GM23338 (cell line): ENCODE measurements around the gene GUCD1.

Experiments
- CREB1 ChIP-seq: fragments of 250-450 bp; sonication (Bioruptor Pico); IDR thresholded peaks from 2 replicates; pipeline ENCODE4 v1.5.0; 2020; ENCODE audit warnings: low read depth, mild to moderate bottlenecking, moderate library complexity
- EZH2 ChIP-seq: fragments of 200-600 bp; sonication (generic); IDR thresholded peaks from one replicate; pipeline ENCODE4 v1.8.0; 2017; ENCODE audit warnings: antibody characterized with exemption, mild to moderate bottlenecking, low read depth; ENCODE audit not compliant: unreplicated experiment
- EZH2phosphoT487 ChIP-seq: fragments of 200-600 bp; sonication (generic); IDR thresholded peaks from one replicate; pipeline ENCODE4 v1.8.1; 2018; ENCODE audit warnings: antibody characterized with exemption; ENCODE audit not compliant: unreplicated experiment
- JUNB ChIP-seq: IDR thresholded peaks from one replicate; pipeline ENCODE4 v1.6.1; 2016; ENCODE audit warnings: antibody characterized with exemption; ENCODE audit not compliant: unreplicated experiment
- POLR2AphosphoS5 ChIP-seq: IDR thresholded peaks from 2 replicates; pipeline ENCODE4 v1.6.1; 2016; ENCODE audit warnings: antibody characterized with exemption, low read depth
- STAT1 ChIP-seq: IDR thresholded peaks from one replicate; pipeline ENCODE4 v1.6.1; 2016; ENCODE audit warnings: antibody characterized with exemption; ENCODE audit not compliant: unreplicated experiment
- TF ChIP-seq, protein P1 (sequence below), 2 experiments: fragments of 200-600 bp in 1 of 2; sonication (generic) in 1 of 2; conservative IDR thresholded peaks; 2 replicates each; pipeline versions ENCODE4 v1.5.1 to v1.6.1; 2016 to 2017; ENCODE audit warnings: antibody characterized with exemption in 2 of 2, low read depth in 2 of 2, mild to moderate bottlenecking in 2 of 2, moderate library complexity in 1 of 2
- TF ChIP-seq, protein P2 (sequence below): IDR thresholded peaks from 2 replicates; pipeline ENCODE4 v1.6.1; 2016; ENCODE audit warnings: antibody characterized with exemption
- TF ChIP-seq, protein P3 (sequence below): IDR thresholded peaks from one replicate; pipeline ENCODE4 v1.6.1; 2018; ENCODE audit warnings: antibody characterized with exemption; ENCODE audit not compliant: unreplicated experiment

DNA sequence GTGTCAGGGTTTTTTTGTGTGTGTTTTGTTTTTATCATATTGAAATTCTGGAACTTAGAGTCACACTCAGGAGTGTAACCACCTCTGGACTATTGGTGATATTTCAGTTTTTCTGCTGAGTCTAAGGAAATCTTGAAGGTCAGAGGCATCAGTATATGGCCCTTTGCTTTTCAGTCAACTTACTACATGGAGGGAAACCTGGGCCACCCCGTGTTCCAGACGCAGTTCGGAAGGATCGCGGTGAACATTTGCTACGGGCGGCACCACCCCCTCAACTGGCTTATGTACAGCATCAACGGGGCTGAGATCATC lies 40.0 kb downstream of the GUCD1 start:
- TF ChIP-seq, protein P1, sequence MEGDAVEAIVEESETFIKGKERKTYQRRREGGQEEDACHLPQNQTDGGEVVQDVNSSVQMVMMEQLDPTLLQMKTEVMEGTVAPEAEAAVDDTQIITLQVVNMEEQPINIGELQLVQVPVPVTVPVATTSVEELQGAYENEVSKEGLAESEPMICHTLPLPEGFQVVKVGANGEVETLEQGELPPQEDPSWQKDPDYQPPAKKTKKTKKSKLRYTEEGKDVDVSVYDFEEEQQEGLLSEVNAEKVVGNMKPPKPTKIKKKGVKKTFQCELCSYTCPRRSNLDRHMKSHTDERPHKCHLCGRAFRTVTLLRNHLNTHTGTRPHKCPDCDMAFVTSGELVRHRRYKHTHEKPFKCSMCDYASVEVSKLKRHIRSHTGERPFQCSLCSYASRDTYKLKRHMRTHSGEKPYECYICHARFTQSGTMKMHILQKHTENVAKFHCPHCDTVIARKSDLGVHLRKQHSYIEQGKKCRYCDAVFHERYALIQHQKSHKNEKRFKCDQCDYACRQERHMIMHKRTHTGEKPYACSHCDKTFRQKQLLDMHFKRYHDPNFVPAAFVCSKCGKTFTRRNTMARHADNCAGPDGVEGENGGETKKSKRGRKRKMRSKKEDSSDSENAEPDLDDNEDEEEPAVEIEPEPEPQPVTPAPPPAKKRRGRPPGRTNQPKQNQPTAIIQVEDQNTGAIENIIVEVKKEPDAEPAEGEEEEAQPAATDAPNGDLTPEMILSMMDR (conservative IDR thresholded peaks at IDR 0.05; ENCODE audit: low read depth in 2 of 2): no peak
- TF ChIP-seq EZH2phosphoT487 (no peak), EZH2 (no peak), POLR2AphosphoS5 (no peak), JUNB (no peak), STAT1 (no peak), CREB1 (CRISPR knock-in tag) (no peak)
- TF ChIP-seq, protein P2, sequence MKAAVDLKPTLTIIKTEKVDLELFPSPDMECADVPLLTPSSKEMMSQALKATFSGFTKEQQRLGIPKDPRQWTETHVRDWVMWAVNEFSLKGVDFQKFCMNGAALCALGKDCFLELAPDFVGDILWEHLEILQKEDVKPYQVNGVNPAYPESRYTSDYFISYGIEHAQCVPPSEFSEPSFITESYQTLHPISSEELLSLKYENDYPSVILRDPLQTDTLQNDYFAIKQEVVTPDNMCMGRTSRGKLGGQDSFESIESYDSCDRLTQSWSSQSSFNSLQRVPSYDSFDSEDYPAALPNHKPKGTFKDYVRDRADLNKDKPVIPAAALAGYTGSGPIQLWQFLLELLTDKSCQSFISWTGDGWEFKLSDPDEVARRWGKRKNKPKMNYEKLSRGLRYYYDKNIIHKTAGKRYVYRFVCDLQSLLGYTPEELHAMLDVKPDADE: no peak
- TF ChIP-seq, protein P3, sequence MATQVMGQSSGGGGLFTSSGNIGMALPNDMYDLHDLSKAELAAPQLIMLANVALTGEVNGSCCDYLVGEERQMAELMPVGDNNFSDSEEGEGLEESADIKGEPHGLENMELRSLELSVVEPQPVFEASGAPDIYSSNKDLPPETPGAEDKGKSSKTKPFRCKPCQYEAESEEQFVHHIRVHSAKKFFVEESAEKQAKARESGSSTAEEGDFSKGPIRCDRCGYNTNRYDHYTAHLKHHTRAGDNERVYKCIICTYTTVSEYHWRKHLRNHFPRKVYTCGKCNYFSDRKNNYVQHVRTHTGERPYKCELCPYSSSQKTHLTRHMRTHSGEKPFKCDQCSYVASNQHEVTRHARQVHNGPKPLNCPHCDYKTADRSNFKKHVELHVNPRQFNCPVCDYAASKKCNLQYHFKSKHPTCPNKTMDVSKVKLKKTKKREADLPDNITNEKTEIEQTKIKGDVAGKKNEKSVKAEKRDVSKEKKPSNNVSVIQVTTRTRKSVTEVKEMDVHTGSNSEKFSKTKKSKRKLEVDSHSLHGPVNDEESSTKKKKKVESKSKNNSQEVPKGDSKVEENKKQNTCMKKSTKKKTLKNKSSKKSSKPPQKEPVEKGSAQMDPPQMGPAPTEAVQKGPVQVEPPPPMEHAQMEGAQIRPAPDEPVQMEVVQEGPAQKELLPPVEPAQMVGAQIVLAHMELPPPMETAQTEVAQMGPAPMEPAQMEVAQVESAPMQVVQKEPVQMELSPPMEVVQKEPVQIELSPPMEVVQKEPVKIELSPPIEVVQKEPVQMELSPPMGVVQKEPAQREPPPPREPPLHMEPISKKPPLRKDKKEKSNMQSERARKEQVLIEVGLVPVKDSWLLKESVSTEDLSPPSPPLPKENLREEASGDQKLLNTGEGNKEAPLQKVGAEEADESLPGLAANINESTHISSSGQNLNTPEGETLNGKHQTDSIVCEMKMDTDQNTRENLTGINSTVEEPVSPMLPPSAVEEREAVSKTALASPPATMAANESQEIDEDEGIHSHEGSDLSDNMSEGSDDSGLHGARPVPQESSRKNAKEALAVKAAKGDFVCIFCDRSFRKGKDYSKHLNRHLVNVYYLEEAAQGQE: no peak
